ENCODE results near the gene TMBIM1. TPM values are rescaled to one million over a fixed set of nuclear protein-coding genes. Genes with fewer than 3 reads are reported as not detected.

The TMBIM1 gene
- total RNA-seq, 6 donors from 2014 or later, result 112 to 359 (median 236) TPM

DNA sequence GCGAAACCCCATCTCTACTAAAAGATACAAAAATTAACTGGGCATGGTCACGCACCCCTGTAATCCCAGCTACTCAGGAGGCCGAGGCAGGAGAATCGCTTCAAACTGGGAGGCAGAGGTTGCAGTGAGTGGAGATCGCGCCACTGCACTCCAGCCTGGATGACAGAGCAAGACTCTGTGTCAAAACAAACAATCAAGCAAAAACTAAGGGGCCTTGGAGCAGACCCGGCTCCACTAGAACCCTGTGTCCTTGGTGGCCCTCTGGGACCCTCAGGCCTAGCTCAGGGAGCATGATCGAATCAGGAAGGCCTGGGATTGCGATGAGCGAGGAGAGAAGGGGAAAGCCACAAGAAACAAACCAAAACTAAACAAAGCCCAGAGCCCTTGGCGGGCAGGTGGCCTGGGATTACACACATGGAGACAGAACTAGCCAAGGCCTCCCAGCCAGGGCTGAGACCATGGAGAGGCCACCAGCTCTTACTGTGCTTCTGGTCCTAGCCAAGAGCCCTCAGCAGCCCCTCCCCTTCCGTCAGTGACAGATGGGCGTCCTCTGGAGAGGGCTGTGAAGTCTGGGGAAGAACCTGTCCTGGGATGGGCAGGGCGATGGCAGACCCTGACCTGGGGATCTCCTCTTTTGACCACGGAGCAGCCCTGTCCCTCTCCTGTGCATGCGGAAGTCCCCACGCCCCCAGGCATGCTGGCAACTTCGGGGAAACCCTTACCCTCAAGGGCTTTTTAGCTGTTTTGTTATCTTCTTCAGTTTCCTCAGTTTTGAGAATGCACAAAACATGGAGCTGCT is 36.9 kb upstream of the TMBIM1 start:
- TF ChIP-seq POLR2AphosphoS5 (IDR thresholded peaks at IDR 0.05) (no peak), EP300 (IDR thresholded peaks at IDR 0.05) (peak in 2 of 4 donors; percentile 47 to 53)
- Histone ChIP-seq H3K9me3 (no peaks in the 10 kb centered on the region), H3K4me3 (no peak overlapping the region), H3K4me1 (peaks cover 17 to 81% (median 59%) of the 10 kb centered on the region in 4 donors), H3K27me3 (no peaks in the 10 kb centered on the region), H3K27ac (peak overlapping the region; percentile 31 to 86 (median 80)), H3K36me3 (no peaks in the 10 kb centered on the region)
- peak; percentile 55 to 80 for DNase-seq
- peak; percentile 5 to 77 for ATAC-seq (ENCODE audit: low FRiP score in 2 of 2)
- WGBS, 2 donors, result 68 to 71% methylated on average over 16 to 18 of the region's 18 CpGs

DNA sequence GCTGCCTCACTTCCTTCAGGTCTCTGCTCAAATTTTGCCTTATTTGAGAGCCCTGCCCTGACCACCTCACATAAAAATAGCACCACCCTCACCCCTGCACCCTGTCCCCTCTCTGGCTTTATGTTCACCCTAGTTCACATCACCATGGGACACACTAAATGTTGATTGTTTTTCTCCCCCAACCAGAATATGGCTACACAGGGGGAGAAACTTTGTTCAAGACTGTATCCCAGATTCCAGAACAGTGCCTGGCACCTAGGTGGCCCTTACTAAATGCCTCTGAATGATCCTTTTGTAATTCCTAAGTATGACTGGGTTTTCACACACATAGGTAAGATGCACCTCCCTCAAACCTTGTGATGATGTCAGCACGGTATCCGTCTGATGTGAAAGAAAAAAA is 36.0 kb upstream of the TMBIM1 start:
- no peaks in the 10 kb centered on the region for H3K9me3 ChIP-seq
- no peaks in the 10 kb centered on the region for H3K36me3 ChIP-seq
- no peaks in the 10 kb centered on the region for H3K27me3 ChIP-seq
- ATAC-seq (ENCODE audit: low FRiP score in 2 of 2), result no peak
- WGBS, 2 donors, result 86 to 93% methylated on average over 2 of the region's 2 CpGs
- peak overlapping the region in 3 of 4 donors; percentile 31 to 80 (median 54) for H3K27ac ChIP-seq
- DNase-seq, result no peak
- H3K4me1 ChIP-seq, result peaks cover 25 to 88% (median 65%) of the 10 kb centered on the region in 4 donors
- no peak overlapping the region for H3K4me3 ChIP-seq
- TF ChIP-seq EP300 (IDR thresholded peaks at IDR 0.05) (no peak), POLR2AphosphoS5 (IDR thresholded peaks at IDR 0.05) (no peak), CTCF (IDR thresholded peaks at IDR 0.05) (no peak), POLR2A (IDR thresholded peaks at IDR 0.05) (no peak)

GRCh38 chr2:218327451-218328210 is 35.3 kb upstream of the TMBIM1 start:
- TF ChIP-seq CTCF (IDR thresholded peaks at IDR 0.05) (no peak), POLR2AphosphoS5 (IDR thresholded peaks at IDR 0.05) (no peak), EP300 (IDR thresholded peaks at IDR 0.05) (no peak), POLR2A (IDR thresholded peaks at IDR 0.05) (no peak)
- ATAC-seq (ENCODE audit: low FRiP score in 2 of 2) (no peak), DNase-seq (peak in 1 of 2 donors; percentile 38)
- Histone ChIP-seq H3K27ac (peak overlapping the region in 3 of 4 donors; percentile 31 to 80 (median 54)), H3K27me3 (no peaks in the 10 kb centered on the region), H3K4me3 (no peak overlapping the region), H3K36me3 (no peaks in the 10 kb centered on the region), H3K4me1 (peaks cover 26 to 87% (median 66%) of the 10 kb centered on the region in 4 donors), H3K9me3 (no peaks in the 10 kb centered on the region)
- whole genome bisulfite sequencing, 2 donors, result 42 to 60% methylated on average over 10 to 11 of the region's 11 CpGs

GRCh38 chr2:218326315-218326714 is 34.0 kb upstream of the TMBIM1 start:
- Histone ChIP-seq H3K36me3 (no peaks in the 10 kb centered on the region), H3K9me3 (no peaks in the 10 kb centered on the region), H3K27me3 (no peaks in the 10 kb centered on the region), H3K4me3 (peak overlapping the region in 1 of 4 donors; percentile 3), H3K27ac (peak overlapping the region in 2 of 4 donors; percentile 54 to 55), H3K4me1 (peaks cover 34 to 82% (median 69%) of the 10 kb centered on the region in 4 donors)
- no peak for TF ChIP-seq EP300 (IDR thresholded peaks at IDR 0.05)
- no peak for TF ChIP-seq CTCF (IDR thresholded peaks at IDR 0.05)
- TF ChIP-seq POLR2AphosphoS5 (IDR thresholded peaks at IDR 0.05), result no peak
- no peak for TF ChIP-seq POLR2A (IDR thresholded peaks at IDR 0.05)
- DNase-seq (no peak), ATAC-seq (ENCODE audit: low FRiP score in 2 of 2) (no peak)
- 67 to 81% methylated on average over 2 of the region's 2 CpGs for WGBS, 2 donors

GRCh38 chr2:218325566-218326160 is 33.4 kb upstream of the TMBIM1 start:
- Histone ChIP-seq H3K27me3 (no peaks in the 10 kb centered on the region), H3K36me3 (no peaks in the 10 kb centered on the region), H3K9me3 (no peaks in the 10 kb centered on the region), H3K4me1 (peaks cover 33 to 77% (median 67%) of the 10 kb centered on the region in 4 donors), H3K4me3 (peak overlapping the region in 1 of 4 donors; percentile 3), H3K27ac (peak overlapping the region in 2 of 4 donors; percentile 11 to 26)
- WGBS, 2 donors, result 62% methylated on average over 4 of the region's 4 CpGs
- TF ChIP-seq EP300 (IDR thresholded peaks at IDR 0.05) (no peak), POLR2A (IDR thresholded peaks at IDR 0.05) (no peak), CTCF (IDR thresholded peaks at IDR 0.05) (no peak), POLR2AphosphoS5 (IDR thresholded peaks at IDR 0.05) (no peak)
- ATAC-seq (ENCODE audit: low FRiP score in 2 of 2) (no peak), DNase-seq (no peak)
